ENCODE measurements around the gene TARS2. TPM values are rescaled to one million over a fixed set of nuclear protein-coding genes. Genes with fewer than 3 reads are reported as not detected.

TARS2 gene
- total RNA-seq, 4 donors from 2014 or later = 15.0 to 26.7 (median 18.4) TPM

- Histone ChIP-seq H3K27ac (peak overlapping the region; percentile 87 to 94 (median 92)), H3K9me3 (no peaks in the 10 kb centered on the region), H3K4me3 (no peak overlapping the region), H3K36me3 (peaks cover 0 to 12% of the 10 kb centered on the region in 2 donors), H3K4me1 (peaks cover 6 to 14% of the 10 kb centered on the region in 2 donors), H3K27me3 (no peaks in the 10 kb centered on the region)
- ATAC-seq = no peak
- DNase-seq = no peak
- in situ Hi-C loops (cut with MboI; ENCODE audit: low sequenced_read_pairs in 4 of 4) = no loop called here
- intact Hi-C loops (cut with DNase I; ENCODE audit: low total_unique reads) = loop anchor here (2.0 to 10.0 kb wide), 2 partner anchors 27 to 149 kb away; partner anchors contain the start of genes RPRD2 and TARS2
- TF ChIP-seq CTCF (IDR thresholded peaks at IDR 0.05 in 4 of 5, conservative IDR thresholded peaks at IDR 0.05 in 1 of 5) (no peak), POLR2A (IDR thresholded peaks at IDR 0.05) (no peak)
These were observed 27.0 kb downstream of the TARS2 start for GRCh38 chr1:150514260-150514659.

- intact Hi-C loops (cut with DNase I; ENCODE audit: low total_unique reads) = loop anchor here (2.0 to 10.0 kb wide), 2 partner anchors 28 to 150 kb away; partner anchors contain the start of genes RPRD2 and TARS2
These were observed 27.7 kb downstream of the TARS2 start for GRCh38 chr1:150514913-150515327.

GRCh38 chr1:150515328-150516049 lies 28.3 kb downstream of the TARS2 start, which contains the start of gene FALEC:
FALEC (plus strand) TSS chr1:150515752.
- peaks cover 0 to 12% of the 10 kb centered on the region in 2 donors for H3K36me3 ChIP-seq
- peak within 1 kb of the TSS; percentile 87 to 94 (median 92) for H3K27ac ChIP-seq
- intact Hi-C loops (cut with DNase I; ENCODE audit: low total_unique reads) = loop anchor here (2.0 to 10.0 kb wide), 2 partner anchors 29 to 151 kb away; partner anchors contain the start of genes RPRD2 and TARS2
- no peaks in the 10 kb centered on the region for H3K27me3 ChIP-seq
- H3K4me3 ChIP-seq = peak within 1 kb of the TSS; percentile 56 to 79 (median 67)
- in situ Hi-C loops (cut with MboI; ENCODE audit: low sequenced_read_pairs in 4 of 4) = no loop called here
- peak; percentile 92 to 95 for ATAC-seq
- peak; percentile 95 to 98 for DNase-seq
- TF ChIP-seq POLR2A (IDR thresholded peaks at IDR 0.05) (peak; percentile 35 to 86), CTCF (IDR thresholded peaks at IDR 0.05 in 4 of 5, conservative IDR thresholded peaks at IDR 0.05 in 1 of 5) (no peak)
- H3K4me1 ChIP-seq = peaks cover 6 to 14% of the 10 kb centered on the region in 2 donors
- H3K9me3 ChIP-seq = no peaks in the 10 kb centered on the region

More at GRCh38 chr1:150514913-150515327, 27.7 kb downstream of the TARS2 start:
- DNase-seq (no peak), ATAC-seq (peak in 1 of 2 donors; percentile 37)
- peaks cover 6 to 14% of the 10 kb centered on the region in 2 donors for H3K4me1 ChIP-seq
- H3K27ac ChIP-seq = peak overlapping the region; percentile 87 to 94 (median 92)
- no peaks in the 10 kb centered on the region for H3K9me3 ChIP-seq
- H3K4me3 ChIP-seq = peak overlapping the region; percentile 56 to 79 (median 67)
- peaks cover 0 to 12% of the 10 kb centered on the region in 2 donors for H3K36me3 ChIP-seq
- H3K27me3 ChIP-seq = no peaks in the 10 kb centered on the region
- in situ Hi-C loops (cut with MboI; ENCODE audit: low sequenced_read_pairs in 4 of 4) = no loop called here
- TF ChIP-seq POLR2A (IDR thresholded peaks at IDR 0.05) = no peak
- no peak for TF ChIP-seq CTCF (IDR thresholded peaks at IDR 0.05 in 4 of 5, conservative IDR thresholded peaks at IDR 0.05 in 1 of 5)

GRCh38 chr1:150516050-150516591 lies 28.9 kb downstream of the TARS2 start:
- in situ Hi-C loops (cut with MboI; ENCODE audit: low sequenced_read_pairs in 4 of 4) (no loop called here), intact Hi-C loops (cut with DNase I; ENCODE audit: low total_unique reads) (loop anchor here (10.0 kb wide), 1 partner anchor 151 kb away; the partner anchor contains the start of gene RPRD2)
- Histone ChIP-seq H3K9me3 (no peaks in the 10 kb centered on the region), H3K27me3 (no peaks in the 10 kb centered on the region), H3K4me3 (peak overlapping the region; percentile 56 to 79 (median 67)), H3K36me3 (peaks cover 0 to 7% of the 10 kb centered on the region in 2 donors), H3K27ac (peak overlapping the region; percentile 87 to 94 (median 92)), H3K4me1 (peaks cover 6 to 14% of the 10 kb centered on the region in 2 donors)
- TF ChIP-seq CTCF (IDR thresholded peaks at IDR 0.05 in 4 of 5, conservative IDR thresholded peaks at IDR 0.05 in 1 of 5) (peak in 1 of 5 experiments; percentile 17), POLR2A (IDR thresholded peaks at IDR 0.05) (no peak)
- DNase-seq (no peak), ATAC-seq (peak in 1 of 2 donors; percentile 6)
